ENCODE results near the gene TAP1.
"Not testable (repeated sequence)": the region's sequence is repeated elsewhere in the genome, so short reads cannot be mapped to it uniquely, and the experiment has no call there.

The TAP1 gene

DNA sequence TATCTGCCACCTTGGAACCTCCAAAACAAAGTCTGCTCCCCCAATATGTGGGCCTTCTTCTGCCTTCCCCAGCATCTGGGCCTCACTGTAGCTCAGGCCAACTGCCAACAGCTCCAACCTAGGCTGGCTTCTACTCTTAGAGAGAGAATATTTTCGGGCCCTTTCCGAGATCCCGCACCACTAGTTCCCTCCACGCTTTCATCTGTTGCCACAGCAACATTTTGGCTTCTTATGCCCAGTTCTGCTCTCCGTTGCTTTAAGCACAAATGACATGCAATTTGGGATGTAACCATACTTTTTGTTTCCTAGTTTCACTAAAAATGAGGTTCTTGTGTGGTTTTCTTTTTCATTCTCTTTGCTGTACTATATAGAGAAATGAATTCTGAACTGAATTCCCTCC is 34.1 kb upstream of the TAP1 start:
- TF ChIP-seq, protein P1, sequence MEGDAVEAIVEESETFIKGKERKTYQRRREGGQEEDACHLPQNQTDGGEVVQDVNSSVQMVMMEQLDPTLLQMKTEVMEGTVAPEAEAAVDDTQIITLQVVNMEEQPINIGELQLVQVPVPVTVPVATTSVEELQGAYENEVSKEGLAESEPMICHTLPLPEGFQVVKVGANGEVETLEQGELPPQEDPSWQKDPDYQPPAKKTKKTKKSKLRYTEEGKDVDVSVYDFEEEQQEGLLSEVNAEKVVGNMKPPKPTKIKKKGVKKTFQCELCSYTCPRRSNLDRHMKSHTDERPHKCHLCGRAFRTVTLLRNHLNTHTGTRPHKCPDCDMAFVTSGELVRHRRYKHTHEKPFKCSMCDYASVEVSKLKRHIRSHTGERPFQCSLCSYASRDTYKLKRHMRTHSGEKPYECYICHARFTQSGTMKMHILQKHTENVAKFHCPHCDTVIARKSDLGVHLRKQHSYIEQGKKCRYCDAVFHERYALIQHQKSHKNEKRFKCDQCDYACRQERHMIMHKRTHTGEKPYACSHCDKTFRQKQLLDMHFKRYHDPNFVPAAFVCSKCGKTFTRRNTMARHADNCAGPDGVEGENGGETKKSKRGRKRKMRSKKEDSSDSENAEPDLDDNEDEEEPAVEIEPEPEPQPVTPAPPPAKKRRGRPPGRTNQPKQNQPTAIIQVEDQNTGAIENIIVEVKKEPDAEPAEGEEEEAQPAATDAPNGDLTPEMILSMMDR (IDR thresholded peaks at IDR 0.05; ENCODE audit: borderline replicate concordance, insufficient read depth, low read depth, low read length), result no peak
- H3K4me3 ChIP-seq (ENCODE audit: low read depth, low read length), result no peak overlapping the region

DNA sequence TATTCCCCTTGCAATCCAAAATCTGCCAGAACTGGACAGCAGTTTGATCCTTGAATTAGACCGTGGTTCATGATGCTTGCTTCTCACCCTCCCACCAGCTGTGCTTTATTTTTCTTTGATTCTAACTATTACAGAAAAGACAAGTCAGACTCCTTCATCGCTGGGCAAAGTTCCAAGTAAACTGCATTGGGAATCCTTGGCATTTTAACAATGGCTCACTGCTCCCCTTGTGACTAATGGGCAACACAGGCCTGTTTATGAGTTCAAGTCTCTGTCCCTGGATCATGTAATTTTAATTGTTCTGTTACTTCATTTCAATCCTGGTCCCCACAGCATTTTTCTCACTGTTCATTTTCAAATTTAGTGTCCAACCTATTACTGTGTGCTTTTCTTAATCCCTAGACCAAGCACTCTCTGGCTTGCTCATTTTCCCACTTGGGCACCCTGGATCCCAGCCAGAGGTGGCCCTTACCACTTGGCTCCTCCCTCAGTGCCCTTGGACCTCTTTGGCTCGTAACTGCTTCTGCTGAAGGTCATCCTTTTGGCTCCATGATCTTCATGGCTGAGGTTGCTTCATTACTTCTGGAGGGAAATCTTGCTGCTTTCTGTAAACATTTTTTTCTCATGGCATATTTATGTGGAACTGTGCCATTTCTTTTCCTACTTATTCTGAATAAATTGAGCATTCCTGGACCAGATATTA is 33.3 kb upstream of the TAP1 start:
- H3K4me3 ChIP-seq (ENCODE audit: low read depth, low read length), result no peak overlapping the region
- TF ChIP-seq, protein P1 (IDR thresholded peaks at IDR 0.05; ENCODE audit: borderline replicate concordance, insufficient read depth, low read depth, low read length), result no peak

DNA sequence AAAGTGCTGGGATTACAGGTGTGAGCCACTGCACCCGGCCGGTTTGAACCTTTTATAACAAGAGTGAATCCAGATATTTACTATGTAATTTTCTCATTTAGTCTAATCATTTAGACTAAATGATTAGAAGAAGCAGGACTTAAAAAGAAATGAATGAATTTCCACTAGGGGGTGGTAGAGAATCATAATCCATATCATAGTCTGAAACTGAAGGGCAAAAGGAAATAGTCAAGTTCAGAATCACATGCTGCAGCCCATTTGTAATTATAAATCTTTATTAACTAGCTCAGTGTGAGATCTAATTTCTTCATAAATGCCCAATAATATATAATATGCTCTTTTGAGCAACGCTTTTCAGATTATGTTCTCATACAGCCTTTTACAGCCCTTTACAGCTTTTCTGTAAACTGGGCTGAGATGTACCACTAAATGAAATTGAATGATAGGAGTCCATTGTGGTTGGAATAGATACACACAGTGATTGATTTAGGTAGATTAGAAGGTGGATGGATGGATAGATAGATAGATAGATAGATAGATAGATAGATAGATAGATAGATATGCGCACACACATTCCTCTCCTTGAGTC is 32.3 kb upstream of the TAP1 start:
- TF ChIP-seq, protein P1 (IDR thresholded peaks at IDR 0.05; ENCODE audit: borderline replicate concordance, insufficient read depth, low read depth, low read length), result no peak
- H3K4me3 ChIP-seq (ENCODE audit: low read depth, low read length), result no peak overlapping the region

DNA sequence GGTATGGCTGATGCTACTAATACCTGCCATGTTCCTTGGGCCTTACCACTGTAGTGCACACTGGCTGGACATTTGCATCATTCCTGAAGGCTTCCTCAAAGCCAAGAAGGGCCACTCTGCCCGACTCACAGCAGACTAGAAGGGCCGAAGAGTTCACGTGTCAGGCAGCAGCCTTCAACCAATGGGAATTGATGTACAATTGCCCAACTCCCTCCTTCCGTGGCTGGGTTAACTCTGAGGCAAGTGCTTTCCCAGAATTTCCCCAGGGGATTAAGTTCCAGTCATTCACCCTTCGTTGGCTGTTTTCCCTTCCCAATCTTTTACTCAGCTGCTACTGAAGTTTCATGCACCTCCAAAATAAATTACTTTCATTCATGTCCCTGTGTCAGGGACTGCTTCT is 30.3 kb upstream of the TAP1 start:
- TF ChIP-seq, protein P1 (IDR thresholded peaks at IDR 0.05; ENCODE audit: borderline replicate concordance, insufficient read depth, low read depth, low read length), result no peak
- no peak overlapping the region for H3K4me3 ChIP-seq (ENCODE audit: low read depth, low read length)

DNA sequence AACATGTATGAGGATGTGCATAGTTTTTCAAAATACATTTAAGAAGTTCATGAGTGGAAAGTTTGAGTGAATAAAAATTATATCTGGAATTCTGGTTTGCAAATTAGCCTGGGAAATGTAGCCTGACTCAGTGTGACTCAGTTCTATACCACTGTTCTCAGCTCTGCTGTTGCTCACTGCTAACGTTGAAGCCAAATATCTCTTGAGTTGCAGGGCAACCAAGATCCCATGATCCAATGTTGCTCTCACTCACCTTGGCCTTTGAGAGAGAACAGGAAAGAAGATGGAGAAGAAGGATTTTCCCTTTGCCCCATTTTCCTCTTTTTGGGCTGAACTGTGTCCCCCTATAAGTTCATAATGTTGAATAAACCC is 29.4 kb upstream of the TAP1 start:
- no peak overlapping the region for H3K4me3 ChIP-seq (ENCODE audit: low read depth, low read length)
- TF ChIP-seq, protein P1 (IDR thresholded peaks at IDR 0.05; ENCODE audit: borderline replicate concordance, insufficient read depth, low read depth, low read length), result no peak

DNA sequence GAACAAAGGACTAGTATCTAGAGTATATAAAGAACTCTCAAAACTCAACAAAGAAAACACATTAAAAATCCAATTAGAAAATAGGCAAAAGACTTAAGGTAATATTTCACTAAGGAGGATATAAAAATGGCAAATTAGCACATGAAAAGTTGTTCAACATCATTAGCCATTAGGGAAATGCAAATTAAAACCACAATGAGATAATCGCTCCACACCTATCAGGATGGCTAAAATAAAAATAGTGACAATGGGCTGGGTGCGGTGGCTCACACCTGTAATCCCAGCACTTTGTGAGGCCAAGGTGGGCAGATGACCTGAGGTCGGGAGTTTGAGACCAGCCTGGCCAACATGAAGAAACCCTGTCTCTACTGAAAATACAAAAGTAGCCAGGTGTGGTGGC is 27.5 kb upstream of the TAP1 start:
- H3K4me3 ChIP-seq (ENCODE audit: low read depth, low read length), result not testable (repeated sequence)

DNA sequence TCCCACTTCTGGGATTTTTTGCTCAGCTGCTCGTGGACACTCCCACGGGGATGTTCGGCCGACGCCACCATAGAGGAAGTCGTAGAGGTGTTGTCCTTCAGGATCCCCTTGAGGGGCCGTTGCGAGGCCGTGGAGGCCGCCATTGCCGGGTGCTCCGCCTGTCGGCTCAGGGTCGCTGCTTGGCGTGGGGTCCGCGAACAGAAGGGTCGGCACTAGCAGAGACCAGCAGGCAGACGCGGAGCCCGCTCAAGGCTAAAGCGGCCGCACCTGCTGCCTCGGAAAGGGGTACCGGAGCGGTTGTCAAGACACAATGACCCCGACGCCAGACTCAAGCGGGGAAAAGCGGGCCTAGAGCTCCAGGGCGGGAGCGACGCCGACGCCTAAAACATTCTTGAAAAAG is 26.2 kb upstream of the TAP1 start:
- TF ChIP-seq, protein P1 (IDR thresholded peaks at IDR 0.05; ENCODE audit: borderline replicate concordance, insufficient read depth, low read depth, low read length), result no peak
- no peak overlapping the region for H3K4me3 ChIP-seq (ENCODE audit: low read depth, low read length)
